ENCODE measurements around the gene TM4SF5.

The TM4SF5 gene

DNA sequence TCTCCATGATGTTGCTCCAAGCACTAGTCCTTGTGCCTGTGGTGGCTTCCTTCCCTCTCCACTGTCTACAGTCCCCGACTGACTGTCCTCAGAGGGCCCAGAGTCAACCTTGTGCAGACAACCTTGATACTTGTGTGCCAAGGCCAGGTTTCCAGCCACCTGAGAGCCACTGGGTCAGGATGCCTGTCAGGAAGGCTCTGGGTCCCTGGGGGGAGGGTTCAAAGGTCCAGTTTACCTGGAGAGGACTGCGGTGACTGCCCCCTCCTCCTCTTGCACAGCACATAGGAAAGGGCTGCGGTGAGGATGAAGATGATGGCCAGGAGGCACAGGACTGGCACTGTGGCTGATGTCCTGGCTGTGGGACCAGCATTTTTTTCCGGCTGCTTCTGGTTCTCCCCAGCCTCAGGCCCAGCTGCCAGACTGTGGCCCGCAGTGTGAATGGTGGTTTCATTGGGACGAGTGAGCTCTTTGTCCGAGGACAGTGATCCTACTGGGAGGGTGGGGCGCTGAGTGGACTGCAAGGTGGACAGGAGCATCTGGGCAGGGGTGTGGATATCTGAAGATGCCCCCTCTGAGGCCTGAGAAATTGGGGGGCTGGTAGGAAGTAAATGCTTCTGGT lies 36.7 kb upstream of the TM4SF5 start:
- H3K9me3 ChIP-seq (ENCODE audit: control extremely low read depth in 1 of 5, control insufficient read depth in 4 of 5, insufficient read depth in 2 of 5, low read depth in 1 of 5, low read length in 4 of 5), result no peaks in the 10 kb centered on the region
- H3K27ac ChIP-seq (ENCODE audit: insufficient read depth in 1 of 2, low read depth in 1 of 2, low read length in 2 of 2, poor library complexity in 1 of 2, severe bottlenecking in 2 of 2), result no peak overlapping the region
- no peak for DNase-seq
- H3K36me3 ChIP-seq (ENCODE audit: control insufficient read depth in 4 of 4, insufficient read depth in 4 of 4, low read length in 3 of 4), result no peaks in the 10 kb centered on the region
- peaks cover 8 to 53% (median 44%) of the 10 kb centered on the region in 4 experiments for H3K4me1 ChIP-seq (ENCODE audit: control extremely low read depth in 1 of 4, control insufficient read depth in 4 of 4, insufficient read depth in 4 of 4, low read length in 3 of 4)
- CTCF ChIA-PET, result interaction anchor here (0.7 to 2.4 kb wide), 4 partner anchors 12 to 55 kb away, joined by 3 to 12 read pairs (median 4); partner anchors contain the start of gene GLTPD2
- peaks cover 0 to 36% (median 12%) of the 10 kb centered on the region in 5 experiments for H3K27me3 ChIP-seq (replicated peaks in 2 of 5; ENCODE audit: control insufficient read depth in 4 of 5, insufficient read depth in 5 of 5, low read length in 4 of 5)
- H3K4me3 ChIP-seq (ENCODE audit: control insufficient read depth in 1 of 7, extremely low read depth in 1 of 7, insufficient read depth in 4 of 7, low read depth in 2 of 7, low read length in 6 of 7), result no peak overlapping the region
- POLR2A ChIA-PET, result no interaction called here
- WGBS (ENCODE audit: insufficient coverage), result 100% methylated on average over 3 of the region's 8 CpGs

DNA sequence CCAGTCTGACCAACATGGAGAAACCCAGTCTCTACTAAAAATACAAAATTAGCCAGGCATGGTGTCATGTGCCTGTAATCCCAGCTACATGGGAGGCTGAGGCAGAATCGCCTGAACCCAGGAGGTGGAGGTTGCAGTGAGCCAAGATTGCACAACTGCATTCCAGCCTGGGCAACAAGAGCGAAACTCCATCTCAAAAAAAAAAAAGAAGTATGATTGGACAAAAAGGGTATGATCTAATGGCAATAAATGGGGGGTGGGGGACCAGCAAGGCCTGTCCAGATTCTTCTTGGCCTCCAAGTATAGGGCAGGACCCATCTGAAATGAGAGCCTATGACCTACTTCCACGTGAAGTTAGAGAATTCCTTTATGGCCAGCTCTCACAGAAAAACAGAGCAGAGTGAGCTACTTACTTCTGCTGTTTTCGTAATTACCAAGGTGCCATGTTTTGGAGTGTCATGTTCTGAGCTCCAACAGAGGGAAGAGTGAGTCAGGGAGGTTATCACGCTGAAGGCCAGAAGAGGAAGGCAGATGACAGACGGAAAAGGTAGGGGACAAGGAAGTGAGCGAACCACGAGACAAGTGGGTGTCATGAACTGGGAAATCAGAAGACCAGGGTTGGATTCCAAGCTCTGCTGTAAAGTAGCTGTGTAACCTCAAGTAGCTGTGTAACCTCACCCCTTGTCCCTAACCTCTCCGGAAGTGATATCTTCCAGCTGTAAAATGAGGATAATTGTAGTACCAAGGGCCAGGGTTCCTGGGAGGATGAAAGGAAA lies 35.6 kb upstream of the TM4SF5 start:
- POLR2A ChIA-PET, result no interaction called here
- CTCF ChIA-PET, result interaction anchor here (0.7 to 2.4 kb wide), 3 partner anchors 26 to 154 kb away, joined by 3 to 12 read pairs (median 3); partner anchors contain the start of gene ARRB2
- Histone ChIP-seq H3K9me3 (ENCODE audit: control extremely low read depth in 1 of 5, control insufficient read depth in 4 of 5, insufficient read depth in 2 of 5, low read depth in 1 of 5, low read length in 4 of 5) (no peaks in the 10 kb centered on the region), H3K27me3 (replicated peaks in 2 of 5; ENCODE audit: control insufficient read depth in 4 of 5, insufficient read depth in 5 of 5, low read length in 4 of 5) (peaks cover 0 to 47% (median 18%) of the 10 kb centered on the region in 5 experiments), H3K4me1 (ENCODE audit: control extremely low read depth in 1 of 4, control insufficient read depth in 4 of 4, insufficient read depth in 4 of 4, low read length in 3 of 4) (peaks cover 4 to 47% (median 37%) of the 10 kb centered on the region in 4 experiments), H3K4me3 (ENCODE audit: control insufficient read depth in 1 of 7, extremely low read depth in 1 of 7, insufficient read depth in 4 of 7, low read depth in 2 of 7, low read length in 6 of 7) (no peak overlapping the region), H3K36me3 (ENCODE audit: control insufficient read depth in 4 of 4, insufficient read depth in 4 of 4, low read length in 3 of 4) (no peaks in the 10 kb centered on the region), H3K27ac (ENCODE audit: insufficient read depth in 1 of 2, low read depth in 1 of 2, low read length in 2 of 2, poor library complexity in 1 of 2, severe bottlenecking in 2 of 2) (no peak overlapping the region)
- WGBS (ENCODE audit: insufficient coverage), result 57% methylated on average over 7 of the region's 9 CpGs
- peak in 2 of 3 donors; percentile 50 to 62 for DNase-seq

DNA sequence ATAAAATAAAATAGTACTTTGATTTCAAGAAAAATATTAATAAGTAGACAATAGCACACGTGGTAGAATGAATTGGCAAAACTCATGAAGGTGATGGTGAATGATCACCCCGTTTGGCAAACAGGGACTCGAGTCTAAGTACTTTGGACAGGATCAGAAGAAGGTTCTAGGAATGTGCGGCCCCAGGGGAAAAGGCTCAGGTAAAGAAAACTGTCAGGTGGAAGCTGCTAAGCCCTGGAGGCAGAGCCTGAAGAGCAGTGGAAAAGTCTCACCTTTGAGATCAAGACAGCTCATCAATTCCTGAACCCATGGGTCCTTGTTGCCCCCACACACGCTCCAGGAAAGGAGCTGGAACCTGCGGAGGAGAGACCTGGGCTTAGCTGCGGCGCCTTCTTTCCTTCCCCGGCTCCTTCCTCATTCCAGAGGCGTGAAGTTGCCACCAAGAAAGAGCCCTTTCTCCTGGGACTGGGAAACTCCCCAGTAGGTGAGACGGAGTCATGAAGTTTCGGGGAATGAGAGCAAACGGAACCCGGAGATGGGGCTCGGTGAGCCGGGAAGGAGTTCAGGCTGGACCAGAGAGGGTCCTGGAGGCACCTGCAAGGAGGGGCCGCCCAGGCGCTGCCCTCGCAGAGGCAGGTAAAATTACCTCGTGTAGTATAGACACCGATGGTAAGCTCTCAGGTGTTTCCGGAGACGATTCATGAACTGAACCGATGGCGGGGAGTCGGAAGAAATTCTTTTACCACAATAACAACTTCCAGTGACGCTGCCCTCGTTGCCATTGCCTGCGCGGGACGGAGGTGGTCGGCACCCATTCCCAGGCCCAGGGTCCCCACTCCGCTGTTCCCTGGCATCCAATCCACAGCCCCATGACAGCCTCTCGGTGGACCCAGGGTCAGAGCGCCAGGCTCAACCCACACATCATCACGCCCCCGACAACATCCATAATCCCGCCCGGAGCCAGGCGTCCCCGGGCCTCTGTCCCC lies 33.3 kb upstream of the TM4SF5 start:
- WGBS (ENCODE audit: insufficient coverage), result 13% methylated on average over 30 of the region's 41 CpGs
- H3K4me3 ChIP-seq (ENCODE audit: control insufficient read depth in 1 of 7, extremely low read depth in 1 of 7, insufficient read depth in 4 of 7, low read depth in 2 of 7, low read length in 6 of 7), result peak overlapping the region in 6 of 7 experiments; percentile 23 to 82 (median 70)
- no peaks in the 10 kb centered on the region for H3K9me3 ChIP-seq (ENCODE audit: control extremely low read depth in 1 of 5, control insufficient read depth in 4 of 5, insufficient read depth in 2 of 5, low read depth in 1 of 5, low read length in 4 of 5)
- H3K27me3 ChIP-seq (replicated peaks in 2 of 5; ENCODE audit: control insufficient read depth in 4 of 5, insufficient read depth in 5 of 5, low read length in 4 of 5), result peaks cover 0 to 58% (median 21%) of the 10 kb centered on the region in 5 experiments
- ChIA-PET POLR2A (no interaction called here), CTCF (interaction anchor here (1.7 kb wide), 1 partner anchor 48 kb away, joined by 5 read pairs; the partner anchor contains the start of gene VMO1)
- DNase-seq, result peak in 1 of 3 donors; percentile 48
- H3K27ac ChIP-seq (ENCODE audit: insufficient read depth in 1 of 2, low read depth in 1 of 2, low read length in 2 of 2, poor library complexity in 1 of 2, severe bottlenecking in 2 of 2), result no peak overlapping the region
- peaks cover 4 to 26% (median 23%) of the 10 kb centered on the region in 4 experiments for H3K4me1 ChIP-seq (ENCODE audit: control extremely low read depth in 1 of 4, control insufficient read depth in 4 of 4, insufficient read depth in 4 of 4, low read length in 3 of 4)
- no peaks in the 10 kb centered on the region for H3K36me3 ChIP-seq (ENCODE audit: control insufficient read depth in 4 of 4, insufficient read depth in 4 of 4, low read length in 3 of 4)

DNA sequence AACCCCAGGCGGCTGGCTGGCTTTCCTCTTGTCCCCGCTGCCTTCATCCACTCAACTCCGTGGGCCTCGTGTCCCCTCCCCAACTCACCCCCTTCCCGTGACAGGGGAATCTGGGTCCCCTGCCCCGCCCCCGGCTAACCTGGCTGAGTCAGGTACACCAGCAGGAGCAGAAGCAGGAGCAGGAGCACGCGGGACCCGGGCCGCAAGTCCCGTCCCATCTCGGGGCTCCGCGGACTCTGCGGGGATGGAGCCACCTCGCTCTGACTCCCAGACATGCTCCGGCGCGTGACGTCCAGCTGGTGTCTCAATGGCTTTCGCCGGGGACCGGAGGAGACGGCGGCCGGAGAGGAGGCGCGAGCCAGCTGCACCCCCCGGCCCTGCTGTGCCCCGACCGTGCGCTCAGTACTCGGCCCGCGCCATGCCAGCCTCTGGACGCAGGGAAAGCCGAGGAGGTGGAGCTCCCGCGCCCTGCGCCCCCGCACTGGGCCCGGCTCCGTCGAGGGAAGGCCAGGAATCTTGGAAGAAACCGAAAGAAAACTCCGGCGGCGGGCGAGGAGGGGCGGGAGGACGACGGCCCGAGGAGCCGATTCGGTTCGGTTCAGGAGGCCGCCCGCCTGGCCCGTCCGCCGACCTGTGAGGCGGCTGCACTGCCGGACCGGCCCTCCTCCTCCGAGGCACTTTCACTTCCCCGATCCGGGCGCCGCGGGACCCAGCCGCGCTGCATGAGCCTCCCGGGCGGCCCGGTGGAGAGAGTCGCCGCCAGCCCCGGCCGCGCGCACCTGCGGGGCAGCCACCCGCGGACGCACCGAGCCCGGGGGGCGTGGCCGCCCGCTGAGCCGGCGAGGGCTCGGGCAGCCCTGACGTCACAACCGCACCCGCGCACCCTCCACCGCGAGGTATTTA lies 32.3 kb upstream of the TM4SF5 start, which contains the start of the genes CXCL16 and ZMYND15:
Gene CXCL16, minus strand, starts transcription at position 807 of the 903 bp plus-strand sequence. Its CDS starts 589 bp downstream, at position 218.
Gene ZMYND15, plus strand, starts transcription at position 712 of the 903 bp plus-strand sequence. CDS start 716 bp downstream, outside the sequence.
- peaks cover 0 to 62% (median 26%) of the 10 kb centered on the region in 5 experiments for H3K27me3 ChIP-seq (replicated peaks in 2 of 5; ENCODE audit: control insufficient read depth in 4 of 5, insufficient read depth in 5 of 5, low read length in 4 of 5)
- H3K4me1 ChIP-seq (ENCODE audit: control extremely low read depth in 1 of 4, control insufficient read depth in 4 of 4, insufficient read depth in 4 of 4, low read length in 3 of 4), result peaks cover 0 to 22% (median 19%) of the 10 kb centered on the region in 4 experiments
- ChIA-PET POLR2A (no interaction called here), CTCF (no interaction called here)
- DNase-seq, result peak in 1 of 3 donors; percentile 54
- peak within 1 kb of the TSS; percentile 50 to 82 (median 65) for H3K4me3 ChIP-seq (ENCODE audit: control insufficient read depth in 1 of 7, extremely low read depth in 1 of 7, insufficient read depth in 4 of 7, low read depth in 2 of 7, low read length in 6 of 7)
- H3K36me3 ChIP-seq (ENCODE audit: control insufficient read depth in 4 of 4, insufficient read depth in 4 of 4, low read length in 3 of 4), result no peaks in the 10 kb centered on the region
- H3K27ac ChIP-seq (ENCODE audit: insufficient read depth in 1 of 2, low read depth in 1 of 2, low read length in 2 of 2, poor library complexity in 1 of 2, severe bottlenecking in 2 of 2), result no peak within 1 kb of the TSS
- WGBS (ENCODE audit: insufficient coverage), result 0% methylated on average over 82 of the region's 100 CpGs
- no peaks in the 10 kb centered on the region for H3K9me3 ChIP-seq (ENCODE audit: control extremely low read depth in 1 of 5, control insufficient read depth in 4 of 5, insufficient read depth in 2 of 5, low read depth in 1 of 5, low read length in 4 of 5)

DNA sequence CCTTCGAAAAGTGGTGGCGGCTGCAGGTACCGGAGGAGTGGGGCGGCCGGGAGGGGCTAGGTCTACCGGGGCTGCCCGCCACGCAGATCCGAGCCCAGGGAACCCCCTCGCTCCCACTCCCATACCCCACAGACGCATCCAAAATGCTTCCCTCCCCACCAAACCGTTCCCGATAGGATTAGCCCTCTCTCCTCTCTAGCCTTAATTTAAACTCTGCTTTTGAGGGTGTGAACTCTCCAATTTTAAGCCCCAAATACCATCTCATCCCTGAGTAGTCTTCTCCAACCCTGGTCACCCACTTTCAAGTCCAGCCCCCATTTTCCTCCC lies 31.7 kb upstream of the TM4SF5 start:
- DNase-seq, result no peak
- ChIA-PET CTCF (no interaction called here), POLR2A (no interaction called here)
- no peaks in the 10 kb centered on the region for H3K9me3 ChIP-seq (ENCODE audit: control extremely low read depth in 1 of 5, control insufficient read depth in 4 of 5, insufficient read depth in 2 of 5, low read depth in 1 of 5, low read length in 4 of 5)
- H3K36me3 ChIP-seq (ENCODE audit: control insufficient read depth in 4 of 4, insufficient read depth in 4 of 4, low read length in 3 of 4), result no peaks in the 10 kb centered on the region
- H3K27ac ChIP-seq (ENCODE audit: insufficient read depth in 1 of 2, low read depth in 1 of 2, low read length in 2 of 2, poor library complexity in 1 of 2, severe bottlenecking in 2 of 2), result no peak overlapping the region
- peak overlapping the region; percentile 20 to 82 (median 65) for H3K4me3 ChIP-seq (ENCODE audit: control insufficient read depth in 1 of 7, extremely low read depth in 1 of 7, insufficient read depth in 4 of 7, low read depth in 2 of 7, low read length in 6 of 7)
- peaks cover 0 to 24% (median 22%) of the 10 kb centered on the region in 4 experiments for H3K4me1 ChIP-seq (ENCODE audit: control extremely low read depth in 1 of 4, control insufficient read depth in 4 of 4, insufficient read depth in 4 of 4, low read length in 3 of 4)
- WGBS (ENCODE audit: insufficient coverage), result 23% methylated on average over 13 of the region's 13 CpGs
- H3K27me3 ChIP-seq (replicated peaks in 2 of 5; ENCODE audit: control insufficient read depth in 4 of 5, insufficient read depth in 5 of 5, low read length in 4 of 5), result peaks cover 0 to 68% (median 31%) of the 10 kb centered on the region in 5 experiments

DNA sequence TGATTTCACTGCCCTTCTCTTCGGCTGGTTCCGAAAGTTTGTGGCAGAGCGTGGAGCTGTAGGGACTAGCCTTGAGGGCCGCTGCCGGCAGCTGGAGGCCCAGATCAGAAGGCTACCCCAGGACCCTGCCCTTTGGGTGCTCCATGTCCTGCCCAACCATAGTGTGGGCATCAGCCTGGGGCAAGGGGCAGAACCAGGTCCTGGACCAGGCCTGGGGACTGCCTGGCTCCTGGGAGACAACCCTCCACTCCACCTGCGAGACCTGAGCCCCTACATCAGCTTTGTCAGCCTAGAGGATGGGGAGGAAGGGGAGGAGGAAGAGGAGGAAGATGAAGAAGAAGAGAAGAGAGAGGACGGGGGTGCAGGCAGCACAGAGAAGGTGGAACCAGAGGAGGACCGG lies 31.1 kb upstream of the TM4SF5 start:
- H3K4me3 ChIP-seq (ENCODE audit: control insufficient read depth in 1 of 7, extremely low read depth in 1 of 7, insufficient read depth in 4 of 7, low read depth in 2 of 7, low read length in 6 of 7), result no peak overlapping the region
- no peaks in the 10 kb centered on the region for H3K36me3 ChIP-seq (ENCODE audit: control insufficient read depth in 4 of 4, insufficient read depth in 4 of 4, low read length in 3 of 4)
- DNase-seq, result no peak
- H3K27me3 ChIP-seq (replicated peaks in 2 of 5; ENCODE audit: control insufficient read depth in 4 of 5, insufficient read depth in 5 of 5, low read length in 4 of 5), result peaks cover 0 to 73% (median 35%) of the 10 kb centered on the region in 5 experiments
- CTCF ChIA-PET, result no interaction called here
- H3K9me3 ChIP-seq (ENCODE audit: control extremely low read depth in 1 of 5, control insufficient read depth in 4 of 5, insufficient read depth in 2 of 5, low read depth in 1 of 5, low read length in 4 of 5), result no peaks in the 10 kb centered on the region
- H3K4me1 ChIP-seq (ENCODE audit: control extremely low read depth in 1 of 4, control insufficient read depth in 4 of 4, insufficient read depth in 4 of 4, low read length in 3 of 4), result peaks cover 0 to 29% (median 25%) of the 10 kb centered on the region in 4 experiments
- H3K27ac ChIP-seq (ENCODE audit: insufficient read depth in 1 of 2, low read depth in 1 of 2, low read length in 2 of 2, poor library complexity in 1 of 2, severe bottlenecking in 2 of 2), result no peak overlapping the region
- 97% methylated on average over 7 of the region's 8 CpGs for WGBS (ENCODE audit: insufficient coverage)
- POLR2A ChIA-PET, result no interaction called here
